Measurements from ENCODE around the gene EXT2.

The EXT2 gene

DNA sequence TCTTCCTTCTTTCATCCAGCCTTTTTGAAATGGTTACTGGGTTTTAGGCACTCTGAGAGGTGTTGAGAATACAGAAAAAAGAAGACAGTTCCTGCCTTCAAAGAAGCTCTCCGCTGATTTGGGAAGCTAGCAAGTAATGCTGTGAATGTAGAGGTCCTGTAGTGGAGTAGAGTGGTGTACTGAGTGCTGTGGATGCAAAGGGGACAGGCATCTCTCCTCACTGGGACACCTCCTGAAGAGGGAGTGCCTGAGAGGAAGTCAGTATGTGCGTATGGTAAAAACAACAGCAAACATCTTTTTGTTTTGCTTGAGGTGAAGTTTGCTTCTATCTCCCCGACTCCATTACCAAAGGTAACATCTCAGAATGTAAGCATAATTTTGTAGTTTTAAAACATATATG is 77.5 kb downstream of the EXT2 start:
- Histone ChIP-seq H3K4me1 (ENCODE audit: control insufficient read depth, insufficient read depth, low read length) (peaks cover 4% of the 10 kb centered on the region), H3K4me3 (ENCODE audit: low read length) (no peak overlapping the region), H3K27me3 (replicated peaks; ENCODE audit: control insufficient read depth, insufficient read depth, low read length) (no peaks in the 10 kb centered on the region), H3K9me3 (ENCODE audit: control insufficient read depth, low read length) (no peaks in the 10 kb centered on the region), H3K9ac (ENCODE audit: low read length) (no peak overlapping the region), H3K36me3 (ENCODE audit: control insufficient read depth, insufficient read depth, low read length, severe bottlenecking) (peaks cover 7% of the 10 kb centered on the region)
- DNase-seq (ENCODE audit: low read depth) = no peak

DNA sequence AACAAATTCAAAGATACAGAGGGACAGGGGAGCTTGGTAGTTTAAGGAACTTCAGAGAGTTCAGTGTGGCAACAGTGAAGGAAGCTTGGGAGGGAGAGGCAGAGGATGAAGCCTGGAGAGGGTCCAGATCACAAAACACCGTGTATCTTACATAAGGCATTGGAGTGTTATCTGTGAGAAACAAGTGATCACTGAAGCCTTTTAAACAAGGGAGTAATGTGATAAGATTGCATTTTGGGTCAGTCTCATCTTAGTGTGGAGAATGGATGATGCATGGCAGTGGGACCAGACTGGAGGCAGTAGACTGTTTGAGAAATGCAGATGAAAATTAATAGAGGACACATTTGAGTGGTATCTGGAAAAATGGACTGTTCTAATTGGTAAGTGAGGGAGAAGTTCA is 79.4 kb downstream of the EXT2 start:
- no peaks in the 10 kb centered on the region for H3K9me3 ChIP-seq (ENCODE audit: control insufficient read depth, low read length)
- peaks cover 23% of the 10 kb centered on the region for H3K4me1 ChIP-seq (ENCODE audit: control insufficient read depth, insufficient read depth, low read length)
- no peaks in the 10 kb centered on the region for H3K27me3 ChIP-seq (replicated peaks; ENCODE audit: control insufficient read depth, insufficient read depth, low read length)
- H3K9ac ChIP-seq (ENCODE audit: low read length) = no peak overlapping the region
- peaks cover 7% of the 10 kb centered on the region for H3K36me3 ChIP-seq (ENCODE audit: control insufficient read depth, insufficient read depth, low read length, severe bottlenecking)
- DNase-seq (ENCODE audit: low read depth) = no peak
- H3K4me3 ChIP-seq (ENCODE audit: low read length) = no peak overlapping the region

DNA sequence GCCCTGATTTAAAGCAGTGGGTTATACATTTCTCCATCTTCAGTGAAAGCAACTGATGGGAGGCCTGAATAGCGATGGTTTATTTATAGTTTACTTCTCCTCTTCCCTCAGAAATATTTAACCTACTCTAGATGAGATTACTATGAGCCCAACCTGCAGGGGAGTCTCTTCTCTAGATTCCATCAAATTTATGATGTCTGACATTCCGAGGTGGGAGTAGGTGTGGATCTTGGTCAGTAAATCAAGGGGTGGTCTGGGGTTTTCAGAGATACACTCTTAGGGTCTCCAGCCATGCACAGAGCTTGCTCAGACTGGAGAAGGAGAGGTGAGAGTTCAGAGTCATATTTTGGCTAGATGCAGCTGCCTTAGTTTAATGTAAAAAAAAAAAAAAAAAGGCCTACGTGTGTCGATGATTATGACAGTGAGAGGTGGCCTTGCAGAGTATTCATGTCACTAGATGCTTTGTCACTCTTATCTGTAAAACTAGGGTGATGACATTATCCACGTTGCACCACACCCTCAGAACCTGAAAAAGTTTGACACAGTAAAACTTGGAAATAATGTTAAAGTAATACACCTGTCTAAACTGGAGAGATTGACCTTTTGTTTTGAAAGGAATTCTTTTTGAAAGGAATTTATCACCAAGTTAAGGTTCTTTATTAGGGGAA is 81.2 kb downstream of the EXT2 start:
- Histone ChIP-seq H3K9ac (ENCODE audit: low read length) (no peak overlapping the region), H3K27me3 (replicated peaks; ENCODE audit: control insufficient read depth, insufficient read depth, low read length) (no peaks in the 10 kb centered on the region), H3K36me3 (ENCODE audit: control insufficient read depth, insufficient read depth, low read length, severe bottlenecking) (peaks cover 7% of the 10 kb centered on the region), H3K9me3 (ENCODE audit: control insufficient read depth, low read length) (no peaks in the 10 kb centered on the region), H3K4me3 (ENCODE audit: low read length) (no peak overlapping the region), H3K4me1 (ENCODE audit: control insufficient read depth, insufficient read depth, low read length) (peaks cover 24% of the 10 kb centered on the region)
- no peak for DNase-seq (ENCODE audit: low read depth)

DNA sequence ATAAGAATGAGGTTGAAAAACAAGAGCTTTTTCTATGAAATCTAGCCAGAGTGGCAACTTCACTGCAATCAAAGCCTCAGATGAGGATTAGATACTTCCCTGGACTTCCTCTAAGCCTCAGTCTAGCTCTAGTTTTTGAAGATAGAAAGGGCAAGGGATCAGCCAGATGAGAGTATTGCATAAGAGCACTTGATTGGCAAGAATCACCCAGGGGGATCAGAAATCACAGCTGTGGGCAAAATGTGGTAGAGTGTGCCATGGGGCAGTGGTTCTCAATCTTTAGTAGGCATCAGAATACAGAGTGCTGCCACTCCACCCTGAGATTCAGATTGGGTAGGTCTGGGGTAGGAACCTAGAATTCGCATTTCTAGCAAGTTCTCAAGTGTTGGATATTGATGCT is 82.4 kb downstream of the EXT2 start:
- DNase-seq (ENCODE audit: low read depth) = peak; percentile 14
- Histone ChIP-seq H3K9me3 (ENCODE audit: control insufficient read depth, low read length) (no peaks in the 10 kb centered on the region), H3K4me3 (ENCODE audit: low read length) (no peak overlapping the region), H3K27me3 (replicated peaks; ENCODE audit: control insufficient read depth, insufficient read depth, low read length) (no peaks in the 10 kb centered on the region), H3K9ac (ENCODE audit: low read length) (no peak overlapping the region), H3K36me3 (ENCODE audit: control insufficient read depth, insufficient read depth, low read length, severe bottlenecking) (peaks cover 4% of the 10 kb centered on the region), H3K4me1 (ENCODE audit: control insufficient read depth, insufficient read depth, low read length) (peaks cover 30% of the 10 kb centered on the region)

DNA sequence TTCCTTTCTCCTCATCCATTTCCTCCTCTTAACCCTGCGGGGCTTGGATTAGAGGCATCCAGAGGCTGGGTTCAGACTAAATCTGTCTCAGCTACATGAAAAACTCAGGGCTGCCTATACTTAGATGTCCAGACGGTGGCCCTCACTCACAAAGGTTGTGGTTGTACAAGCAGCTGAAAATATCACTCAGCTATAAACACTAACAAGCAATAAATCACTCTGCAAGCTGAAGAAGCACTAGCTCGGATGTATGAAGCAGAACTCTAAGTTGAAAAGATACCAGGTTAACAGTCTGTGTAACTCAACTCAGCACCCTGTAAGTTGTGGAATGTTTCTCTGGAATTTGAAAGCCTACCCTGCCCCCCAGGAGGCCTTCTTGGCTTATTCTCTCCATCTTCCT is 82.9 kb downstream of the EXT2 start:
- no peaks in the 10 kb centered on the region for H3K9me3 ChIP-seq (ENCODE audit: control insufficient read depth, low read length)
- no peak overlapping the region for H3K9ac ChIP-seq (ENCODE audit: low read length)
- no peaks in the 10 kb centered on the region for H3K36me3 ChIP-seq (ENCODE audit: control insufficient read depth, insufficient read depth, low read length, severe bottlenecking)
- H3K27me3 ChIP-seq (replicated peaks; ENCODE audit: control insufficient read depth, insufficient read depth, low read length) = no peaks in the 10 kb centered on the region
- peaks cover 32% of the 10 kb centered on the region for H3K4me1 ChIP-seq (ENCODE audit: control insufficient read depth, insufficient read depth, low read length)
- peak; percentile 45 for DNase-seq (ENCODE audit: low read depth)
- H3K4me3 ChIP-seq (ENCODE audit: low read length) = no peak overlapping the region

DNA sequence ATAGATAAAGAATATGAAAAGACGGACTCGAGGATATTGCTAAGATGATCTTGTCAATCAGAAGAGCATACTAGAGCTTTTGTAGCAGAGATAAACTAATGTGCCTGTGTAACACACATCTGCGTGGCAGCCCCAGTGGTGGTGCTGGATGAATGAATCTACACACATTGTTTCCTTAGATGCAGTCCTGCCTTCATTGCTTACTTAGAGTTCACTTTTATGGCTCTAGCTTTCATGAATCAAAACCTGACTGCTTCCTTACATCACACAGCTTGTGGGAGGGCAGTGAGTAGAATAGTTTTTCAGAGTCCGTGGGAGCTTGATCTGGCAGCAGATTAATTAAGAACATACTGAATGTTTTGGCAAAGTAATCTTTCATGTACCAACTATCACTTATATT is 83.7 kb downstream of the EXT2 start:
- Histone ChIP-seq H3K4me3 (ENCODE audit: low read length) (no peak overlapping the region), H3K9ac (ENCODE audit: low read length) (no peak overlapping the region), H3K36me3 (ENCODE audit: control insufficient read depth, insufficient read depth, low read length, severe bottlenecking) (no peaks in the 10 kb centered on the region), H3K9me3 (ENCODE audit: control insufficient read depth, low read length) (no peaks in the 10 kb centered on the region), H3K4me1 (ENCODE audit: control insufficient read depth, insufficient read depth, low read length) (peaks cover 32% of the 10 kb centered on the region), H3K27me3 (replicated peaks; ENCODE audit: control insufficient read depth, insufficient read depth, low read length) (no peaks in the 10 kb centered on the region)
- peak; percentile 43 for DNase-seq (ENCODE audit: low read depth)

DNA sequence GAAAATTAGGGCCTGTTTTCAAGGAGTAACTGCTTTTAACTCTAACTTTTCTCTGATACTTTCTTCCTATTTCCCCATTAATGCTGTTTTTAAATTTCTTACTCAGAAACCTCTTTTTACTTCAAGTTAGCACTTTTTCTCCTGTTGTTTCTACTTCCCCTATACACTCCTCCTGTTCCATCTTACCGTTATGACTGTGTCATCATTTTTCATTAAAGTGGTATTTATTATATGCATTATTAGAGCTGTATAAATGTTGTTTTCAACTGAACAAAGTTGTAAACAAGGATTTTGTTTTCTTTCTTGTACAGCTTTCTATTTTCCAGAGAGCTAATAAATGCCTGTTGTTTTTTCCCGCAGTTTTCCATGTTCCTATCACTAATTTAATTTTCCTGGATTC is 84.6 kb downstream of the EXT2 start:
- Histone ChIP-seq H3K4me3 (ENCODE audit: low read length) (no peak overlapping the region), H3K9ac (ENCODE audit: low read length) (no peak overlapping the region), H3K27me3 (replicated peaks; ENCODE audit: control insufficient read depth, insufficient read depth, low read length) (no peaks in the 10 kb centered on the region), H3K36me3 (ENCODE audit: control insufficient read depth, insufficient read depth, low read length, severe bottlenecking) (no peaks in the 10 kb centered on the region), H3K4me1 (ENCODE audit: control insufficient read depth, insufficient read depth, low read length) (peaks cover 35% of the 10 kb centered on the region), H3K9me3 (ENCODE audit: control insufficient read depth, low read length) (no peaks in the 10 kb centered on the region)
- DNase-seq (ENCODE audit: low read depth) = no peak

DNA sequence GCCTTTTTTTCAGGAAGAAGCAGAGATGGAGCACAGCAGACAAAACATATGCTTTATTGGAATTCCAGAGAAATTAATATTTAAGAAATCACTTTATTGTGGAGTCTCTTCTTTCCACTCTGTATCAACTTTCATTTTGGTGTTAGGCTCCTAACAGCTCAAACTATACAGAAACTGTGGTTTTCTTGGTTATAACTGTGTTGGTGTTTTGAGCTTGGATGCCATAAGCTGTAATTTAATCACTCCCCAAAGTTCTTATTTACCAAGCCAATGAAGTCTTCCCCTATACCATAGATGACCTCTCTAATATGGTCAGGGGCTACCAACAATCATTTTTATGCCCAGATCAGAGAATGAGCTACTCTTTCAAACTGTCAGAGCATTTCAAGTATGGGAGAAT is 90.0 kb downstream of the EXT2 start:
- peaks cover 17% of the 10 kb centered on the region for H3K4me1 ChIP-seq (ENCODE audit: control insufficient read depth, insufficient read depth, low read length)
- H3K27me3 ChIP-seq (replicated peaks; ENCODE audit: control insufficient read depth, insufficient read depth, low read length) = no peaks in the 10 kb centered on the region
- peaks cover 18% of the 10 kb centered on the region for H3K9me3 ChIP-seq (ENCODE audit: control insufficient read depth, low read length)
- H3K4me3 ChIP-seq (ENCODE audit: low read length) = no peak overlapping the region
- no peak overlapping the region for H3K9ac ChIP-seq (ENCODE audit: low read length)
- DNase-seq (ENCODE audit: low read depth) = no peak
- H3K36me3 ChIP-seq (ENCODE audit: control insufficient read depth, insufficient read depth, low read length, severe bottlenecking) = peaks cover 13% of the 10 kb centered on the region

DNA sequence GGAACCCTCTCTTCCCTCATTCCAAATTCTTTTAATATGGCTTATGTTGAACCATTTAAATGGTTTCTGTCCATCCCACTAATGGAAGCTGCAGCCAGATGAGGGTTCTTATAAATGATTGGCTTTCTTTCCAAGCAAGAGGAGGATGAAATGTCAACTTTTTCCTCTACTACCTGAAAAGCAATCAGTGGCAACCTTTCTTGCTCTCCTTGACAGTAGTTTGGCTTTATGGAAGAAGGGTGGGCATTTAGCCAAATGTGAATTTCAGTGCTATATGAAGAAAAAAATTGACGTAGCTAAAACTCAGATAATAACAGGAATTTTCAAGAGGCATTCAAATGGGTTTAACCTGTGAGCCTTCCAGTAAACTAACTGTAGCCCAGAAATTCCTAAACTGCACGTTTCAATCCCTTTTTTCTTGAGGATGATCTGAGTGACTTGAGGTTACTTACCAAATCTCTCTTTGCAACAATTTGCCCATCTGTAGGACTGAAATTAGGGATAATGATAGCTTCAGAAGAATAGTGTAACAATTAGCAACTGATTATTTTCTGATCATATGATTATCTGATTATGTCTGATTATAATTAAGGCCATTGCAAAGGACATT is 90.9 kb downstream of the EXT2 start:
- DNase-seq (ENCODE audit: low read depth) = no peak
- Histone ChIP-seq H3K36me3 (ENCODE audit: control insufficient read depth, insufficient read depth, low read length, severe bottlenecking) (peaks cover 15% of the 10 kb centered on the region), H3K27me3 (replicated peaks; ENCODE audit: control insufficient read depth, insufficient read depth, low read length) (no peaks in the 10 kb centered on the region), H3K4me3 (ENCODE audit: low read length) (no peak overlapping the region), H3K9me3 (ENCODE audit: control insufficient read depth, low read length) (peaks cover 18% of the 10 kb centered on the region), H3K4me1 (ENCODE audit: control insufficient read depth, insufficient read depth, low read length) (peaks cover 22% of the 10 kb centered on the region), H3K9ac (ENCODE audit: low read length) (no peak overlapping the region)

DNA sequence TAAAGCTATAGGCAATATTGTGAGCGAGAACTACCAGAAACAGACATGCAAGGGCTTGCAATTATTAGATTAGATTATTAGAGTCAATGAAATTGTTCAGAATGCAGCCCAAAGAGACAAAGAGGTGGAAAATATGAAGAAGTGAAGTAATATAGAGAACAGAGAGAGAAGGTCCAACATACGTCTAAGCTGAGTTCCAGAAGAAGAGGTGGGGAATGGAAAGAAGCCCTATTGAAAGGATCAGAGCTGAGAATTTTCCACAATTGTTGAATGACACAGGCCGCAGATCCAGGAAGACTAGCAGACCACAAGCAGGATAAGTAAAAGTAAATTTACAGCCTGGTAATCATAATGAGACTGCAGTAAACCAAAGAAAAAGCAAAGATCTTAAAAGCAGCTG is 93.2 kb downstream of the EXT2 start:
- peak; percentile 4 for DNase-seq (ENCODE audit: low read depth)
- Histone ChIP-seq H3K4me1 (ENCODE audit: control insufficient read depth, insufficient read depth, low read length) (peaks cover 14% of the 10 kb centered on the region), H3K36me3 (ENCODE audit: control insufficient read depth, insufficient read depth, low read length, severe bottlenecking) (peaks cover 15% of the 10 kb centered on the region), H3K4me3 (ENCODE audit: low read length) (peak overlapping the region; percentile 4), H3K9ac (ENCODE audit: low read length) (no peak overlapping the region), H3K9me3 (ENCODE audit: control insufficient read depth, low read length) (peaks cover 18% of the 10 kb centered on the region), H3K27me3 (replicated peaks; ENCODE audit: control insufficient read depth, insufficient read depth, low read length) (no peaks in the 10 kb centered on the region)

DNA sequence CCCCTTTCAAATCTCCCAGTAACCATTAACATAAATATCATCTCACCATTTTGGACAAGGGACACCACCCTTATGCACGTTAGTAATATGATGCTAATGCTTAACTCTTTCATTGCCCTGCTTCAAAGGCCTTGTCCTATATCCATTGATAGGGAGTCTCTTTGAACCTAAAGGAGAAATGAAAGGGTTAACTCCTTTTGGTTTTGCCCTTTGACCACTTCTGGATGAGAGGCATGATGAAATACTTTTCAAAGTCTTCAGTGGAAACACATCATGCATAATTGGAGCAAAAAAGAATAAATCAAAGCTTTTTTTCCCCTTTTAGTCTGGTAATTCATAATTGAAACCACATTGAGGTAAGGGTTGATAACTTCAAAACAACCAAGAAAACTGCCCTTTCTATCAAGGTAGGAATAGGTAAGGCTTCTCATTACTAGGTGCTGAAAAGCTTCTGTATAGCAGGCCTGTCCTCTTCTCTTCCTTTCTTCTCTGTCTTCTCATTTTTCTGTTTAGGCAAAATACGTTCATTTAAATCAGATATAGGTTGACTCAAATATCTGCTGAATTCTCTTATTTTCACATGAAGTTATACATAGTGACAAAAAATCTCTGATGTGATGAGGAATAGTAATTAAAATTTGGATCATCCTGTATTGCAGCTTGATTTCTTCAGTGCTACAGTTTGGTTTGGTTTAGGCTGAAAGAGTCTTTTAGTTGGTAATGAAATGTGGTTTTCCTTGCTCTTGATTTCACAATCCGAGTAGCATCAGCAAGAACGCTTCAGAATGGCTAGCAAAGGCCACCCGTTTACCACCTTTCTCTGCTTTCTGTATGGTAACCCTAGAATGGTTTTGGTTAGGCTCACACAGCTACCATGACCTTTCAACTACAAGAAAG is 94.8 kb downstream of the EXT2 start:
- peak; percentile 29 for DNase-seq (ENCODE audit: low read depth)
- Histone ChIP-seq H3K36me3 (ENCODE audit: control insufficient read depth, insufficient read depth, low read length, severe bottlenecking) (peaks cover 15% of the 10 kb centered on the region), H3K9ac (ENCODE audit: low read length) (no peak overlapping the region), H3K4me1 (ENCODE audit: control insufficient read depth, insufficient read depth, low read length) (peaks cover 11% of the 10 kb centered on the region), H3K9me3 (ENCODE audit: control insufficient read depth, low read length) (peaks cover 18% of the 10 kb centered on the region), H3K27me3 (replicated peaks; ENCODE audit: control insufficient read depth, insufficient read depth, low read length) (no peaks in the 10 kb centered on the region), H3K4me3 (ENCODE audit: low read length) (no peak overlapping the region)
